Neural cell (in vitro differentiated cells): Measurements from ENCODE around the gene ACOX3.

Source experiments
- EP300 ChIP-seq: fragments of 450-650 bp; conservative IDR thresholded peaks from 2 replicates; pipeline ENCODE4 v1.6.1; 2014; ENCODE audit warnings: antibody characterized with exemption, mild to moderate bottlenecking, moderate library complexity; ENCODE audit not compliant: poor library complexity, severe bottlenecking
- MXI1 ChIP-seq: fragments of 450-650 bp; conservative IDR thresholded peaks from 2 replicates; pipeline ENCODE4 v1.6.1; 2014; ENCODE audit warnings: antibody characterized with exemption, mild to moderate bottlenecking; ENCODE audit not compliant: poor library complexity, severe bottlenecking
- SMC3 ChIP-seq: fragments of 450-650 bp; conservative IDR thresholded peaks from 2 replicates; pipeline ENCODE4 v1.6.1; 2014; ENCODE audit warnings: antibody characterized with exemption, mild to moderate bottlenecking, moderate library complexity; ENCODE audit not compliant: poor library complexity
- TF ChIP-seq, protein P1 (sequence below): fragments of 450-650 bp; IDR thresholded peaks from 2 replicates; pipeline ENCODE4 v1.5.1; 2014; ENCODE audit warnings: antibody characterized with exemption, mild to moderate bottlenecking, moderate library complexity; ENCODE audit not compliant: poor library complexity, severe bottlenecking
- TF ChIP-seq, protein P2 (sequence below): IDR thresholded peaks from 2 replicates; pipeline ENCODE4 v1.6.1; 2012; ENCODE audit warnings: borderline replicate concordance

DNA sequence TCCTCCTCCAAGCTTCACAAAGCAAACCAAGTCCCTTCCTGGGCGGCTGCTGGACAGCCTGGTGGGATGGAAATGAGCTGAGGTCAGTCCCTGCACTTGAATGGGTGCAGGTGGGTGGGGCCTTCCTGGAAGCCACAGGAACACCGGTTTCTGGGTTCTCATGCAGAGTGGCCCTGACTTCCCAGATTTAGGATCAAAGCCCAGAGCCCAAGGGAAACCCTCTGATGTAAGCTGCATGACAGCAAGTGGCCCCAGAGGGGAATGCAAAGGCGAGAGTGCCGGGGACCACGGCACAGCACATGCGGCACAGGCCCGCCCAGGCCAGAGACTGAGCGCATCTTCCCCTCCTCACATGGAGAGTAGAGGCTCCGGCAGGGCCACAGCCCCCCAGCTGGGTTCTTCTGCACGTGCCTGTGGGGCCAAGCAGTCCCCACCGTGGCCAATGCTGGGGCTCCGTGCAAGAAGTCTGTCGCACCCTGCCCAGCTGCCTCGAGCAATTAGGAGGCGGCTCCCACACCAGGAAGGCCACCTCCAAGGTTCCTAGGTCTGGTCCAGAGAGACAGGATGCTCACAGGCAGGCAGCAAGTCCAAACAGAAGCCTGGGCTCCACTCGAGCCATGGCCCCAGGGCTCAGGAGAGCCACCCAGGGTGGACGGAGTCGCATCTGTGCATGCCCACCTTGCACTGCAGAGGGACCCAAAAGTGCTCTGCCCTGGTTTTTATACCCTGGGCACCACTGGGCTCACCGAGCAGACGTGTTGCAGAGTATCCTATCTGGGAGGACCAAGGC lies 88.0 kb downstream of the ACOX3 start:
- TF ChIP-seq, protein P1, sequence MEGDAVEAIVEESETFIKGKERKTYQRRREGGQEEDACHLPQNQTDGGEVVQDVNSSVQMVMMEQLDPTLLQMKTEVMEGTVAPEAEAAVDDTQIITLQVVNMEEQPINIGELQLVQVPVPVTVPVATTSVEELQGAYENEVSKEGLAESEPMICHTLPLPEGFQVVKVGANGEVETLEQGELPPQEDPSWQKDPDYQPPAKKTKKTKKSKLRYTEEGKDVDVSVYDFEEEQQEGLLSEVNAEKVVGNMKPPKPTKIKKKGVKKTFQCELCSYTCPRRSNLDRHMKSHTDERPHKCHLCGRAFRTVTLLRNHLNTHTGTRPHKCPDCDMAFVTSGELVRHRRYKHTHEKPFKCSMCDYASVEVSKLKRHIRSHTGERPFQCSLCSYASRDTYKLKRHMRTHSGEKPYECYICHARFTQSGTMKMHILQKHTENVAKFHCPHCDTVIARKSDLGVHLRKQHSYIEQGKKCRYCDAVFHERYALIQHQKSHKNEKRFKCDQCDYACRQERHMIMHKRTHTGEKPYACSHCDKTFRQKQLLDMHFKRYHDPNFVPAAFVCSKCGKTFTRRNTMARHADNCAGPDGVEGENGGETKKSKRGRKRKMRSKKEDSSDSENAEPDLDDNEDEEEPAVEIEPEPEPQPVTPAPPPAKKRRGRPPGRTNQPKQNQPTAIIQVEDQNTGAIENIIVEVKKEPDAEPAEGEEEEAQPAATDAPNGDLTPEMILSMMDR = no peak
- no peak for TF ChIP-seq MXI1
- TF ChIP-seq EP300 = no peak
- no peak for TF ChIP-seq SMC3
- TF ChIP-seq, protein P2, sequence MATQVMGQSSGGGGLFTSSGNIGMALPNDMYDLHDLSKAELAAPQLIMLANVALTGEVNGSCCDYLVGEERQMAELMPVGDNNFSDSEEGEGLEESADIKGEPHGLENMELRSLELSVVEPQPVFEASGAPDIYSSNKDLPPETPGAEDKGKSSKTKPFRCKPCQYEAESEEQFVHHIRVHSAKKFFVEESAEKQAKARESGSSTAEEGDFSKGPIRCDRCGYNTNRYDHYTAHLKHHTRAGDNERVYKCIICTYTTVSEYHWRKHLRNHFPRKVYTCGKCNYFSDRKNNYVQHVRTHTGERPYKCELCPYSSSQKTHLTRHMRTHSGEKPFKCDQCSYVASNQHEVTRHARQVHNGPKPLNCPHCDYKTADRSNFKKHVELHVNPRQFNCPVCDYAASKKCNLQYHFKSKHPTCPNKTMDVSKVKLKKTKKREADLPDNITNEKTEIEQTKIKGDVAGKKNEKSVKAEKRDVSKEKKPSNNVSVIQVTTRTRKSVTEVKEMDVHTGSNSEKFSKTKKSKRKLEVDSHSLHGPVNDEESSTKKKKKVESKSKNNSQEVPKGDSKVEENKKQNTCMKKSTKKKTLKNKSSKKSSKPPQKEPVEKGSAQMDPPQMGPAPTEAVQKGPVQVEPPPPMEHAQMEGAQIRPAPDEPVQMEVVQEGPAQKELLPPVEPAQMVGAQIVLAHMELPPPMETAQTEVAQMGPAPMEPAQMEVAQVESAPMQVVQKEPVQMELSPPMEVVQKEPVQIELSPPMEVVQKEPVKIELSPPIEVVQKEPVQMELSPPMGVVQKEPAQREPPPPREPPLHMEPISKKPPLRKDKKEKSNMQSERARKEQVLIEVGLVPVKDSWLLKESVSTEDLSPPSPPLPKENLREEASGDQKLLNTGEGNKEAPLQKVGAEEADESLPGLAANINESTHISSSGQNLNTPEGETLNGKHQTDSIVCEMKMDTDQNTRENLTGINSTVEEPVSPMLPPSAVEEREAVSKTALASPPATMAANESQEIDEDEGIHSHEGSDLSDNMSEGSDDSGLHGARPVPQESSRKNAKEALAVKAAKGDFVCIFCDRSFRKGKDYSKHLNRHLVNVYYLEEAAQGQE = no peak
